Pancreas (tissue), 10 donors: ENCODE data around the gene BRMS1L. TPM values are rescaled to one million over a fixed set of nuclear protein-coding genes. Genes with fewer than 3 reads are reported as not detected.

ENCODE experiments used
- ATAC-seq, 4 donors: fragments of 200-7000 bp; cut with Tn5 transposase; one replicate each; pipeline versions ENCODE4 v1.8.0 to v1.9.1; 2020; ENCODE audit warnings: mild to moderate bottlenecking in 4 of 4, moderate library complexity in 4 of 4
- DNase-seq, 6 donors: peaks; one replicate each; pipeline ENCODE4 v3.0.0-alpha.2; 2020
- FAIRE-seq: peaks from 2 replicates; lab custom pipeline; 2012; peaks lifted over from hg19 to GRCh38; lab: Jason Lieb, UNC
- H3K27ac ChIP-seq, 4 donors: fragments of 200-600 bp; sonication (generic); 1 replicate in 3 of 4; 2 replicates in 1 of 4; pipeline versions ENCODE4 v1.5.0 to v1.8.0; 2020
- H3K27me3 ChIP-seq, 4 donors: fragments of 200-600 bp; one replicate each; pipeline ENCODE4 v1.8.0; 2021
- H3K36me3 ChIP-seq, 3 donors: fragments of 200-600 bp; sonication (generic) in 1 of 3; one replicate each; pipeline versions ENCODE4 v1.5.0 to v1.8.0; 2020 to 2021
- H3K4me1 ChIP-seq, 3 donors: fragments of 200-600 bp; one replicate each; pipeline ENCODE4 v1.8.0; 2021
- H3K4me3 ChIP-seq, 4 donors: fragments of 200-600 bp; sonication (generic) in 2 of 4; one replicate each; pipeline versions ENCODE4 v1.5.0 to v1.8.0; 2020 to 2021
- H3K9me3 ChIP-seq, 4 donors: fragments of 200-600 bp; one replicate each; pipeline ENCODE4 v1.8.0; 2021
- WGBS, 2 donors: extraction: QIAGEN DNeasy Blood & Tissue Kit; methylation state at CpG; one replicate each; pipeline ENCODE4 v1.1.7; 2013; 5-methylcytosine and 5-hydroxymethylcytosine counted together
- intact Hi-C, 3 donors: fragments of 100-400 bp; cut with DNase I; formaldehyde crosslinking; loops; one replicate each; pipeline versions ENCODE4 v1.11.1 to v1.14.2; 2022
- polyA plus RNA-seq, 2 donors: library from polyadenylated mRNA; stranded (reverse); fragments of 200-250 nt; gene quantifications; one replicate each; pipeline ENCODE4 v1.2.3, GENCODE V29; 2013
- total RNA-seq, 6 donors: library from RNA; stranded (reverse); fragmentation: NEBNext Ultra II Directional in 4 of 6; extraction: Animal tissue kit (Norgen Biotek cat#: 25700) in 4 of 6; gene quantifications; one replicate each; pipeline versions ENCODE4 v1.2.1 to v1.2.4, GENCODE V29; 2021 to 2023
- TF ChIP-seq, protein P1 (sequence below), 4 donors: fragments of 200-600 bp; sonication (generic) in 3 of 4; IDR thresholded peaks; one replicate each; pipeline versions ENCODE4 v1.5.0 to v1.8.0; 2021; ENCODE audit warnings: antibody characterized with exemption in 4 of 4
- donor health status: healthy with polysubstance abuse.
- donor health status: DM: no; HTN: no; CAD: no; lungs with moderate emphysema.
- donor health status: DM: no; HTN: no; CAD: no.
- donor health status: control.
- donor health status: control.
- donor health status: Bipolar disorder and iron deficiency.
- donor health status: DM: yes; HTN: yes; CAD: no.
- donor health status: DM: no; HTN: no; CAD: no.
- donor health status: DM: no; HTN: no; CAD: no.
- donor health status: DM: yes; HTN: yes; CAD: no.

BRMS1L gene
- total and polyA plus RNA-seq, 8 donors = 1.5 to 3.8 (median 2.0) TPM

DNA sequence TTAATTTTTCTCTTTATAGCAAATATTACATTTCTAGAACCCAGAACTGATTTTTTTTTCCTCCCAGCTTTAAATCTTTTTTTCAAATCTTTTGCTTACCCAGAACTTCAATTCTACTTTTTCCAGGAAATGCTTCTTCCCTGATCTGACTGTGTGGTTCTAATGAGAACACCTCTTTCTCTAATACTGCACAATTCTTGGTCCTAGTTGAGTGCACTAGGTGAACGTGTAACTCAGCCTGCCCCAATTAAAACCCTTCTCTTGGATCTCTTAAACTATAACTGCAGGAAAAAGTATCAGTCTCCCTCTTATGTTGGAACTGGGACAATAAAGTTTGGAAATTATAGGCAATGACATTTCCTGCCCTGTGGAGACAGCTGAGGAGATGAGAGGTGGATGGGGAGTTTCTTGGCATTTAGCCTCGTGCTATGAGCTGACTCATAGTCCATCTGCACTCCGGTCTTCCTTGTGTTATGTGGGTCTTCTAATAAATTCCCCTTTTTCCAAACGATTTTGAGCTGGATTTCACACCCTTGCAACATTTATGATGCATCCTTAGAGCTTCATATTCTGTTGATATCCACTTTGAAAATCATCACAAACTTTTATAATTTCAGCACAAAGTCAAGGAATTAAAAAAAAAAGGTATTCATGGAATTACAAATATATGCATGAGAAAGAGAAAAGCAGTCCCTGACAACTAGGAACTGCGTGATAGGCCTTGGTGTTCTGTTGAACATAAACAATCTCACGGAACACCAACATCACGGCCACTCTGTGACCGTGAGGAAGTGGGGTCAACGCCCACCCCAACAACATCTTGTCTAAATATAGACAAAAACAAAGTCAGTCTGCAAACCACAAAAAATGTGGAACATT is 52.4 kb downstream of the BRMS1L start:
- ATAC-seq = peak in 3 of 4 donors; percentile 60 to 82 (median 82)
- Histone ChIP-seq H3K27me3 (no peaks in the 10 kb centered on the region), H3K4me1 (no peaks in the 10 kb centered on the region), H3K4me3 (no peak overlapping the region), H3K36me3 (no peaks in the 10 kb centered on the region), H3K27ac (no peak overlapping the region), H3K9me3 (no peaks in the 10 kb centered on the region)
- intact Hi-C loops = no loop called here
- TF ChIP-seq, protein P1, sequence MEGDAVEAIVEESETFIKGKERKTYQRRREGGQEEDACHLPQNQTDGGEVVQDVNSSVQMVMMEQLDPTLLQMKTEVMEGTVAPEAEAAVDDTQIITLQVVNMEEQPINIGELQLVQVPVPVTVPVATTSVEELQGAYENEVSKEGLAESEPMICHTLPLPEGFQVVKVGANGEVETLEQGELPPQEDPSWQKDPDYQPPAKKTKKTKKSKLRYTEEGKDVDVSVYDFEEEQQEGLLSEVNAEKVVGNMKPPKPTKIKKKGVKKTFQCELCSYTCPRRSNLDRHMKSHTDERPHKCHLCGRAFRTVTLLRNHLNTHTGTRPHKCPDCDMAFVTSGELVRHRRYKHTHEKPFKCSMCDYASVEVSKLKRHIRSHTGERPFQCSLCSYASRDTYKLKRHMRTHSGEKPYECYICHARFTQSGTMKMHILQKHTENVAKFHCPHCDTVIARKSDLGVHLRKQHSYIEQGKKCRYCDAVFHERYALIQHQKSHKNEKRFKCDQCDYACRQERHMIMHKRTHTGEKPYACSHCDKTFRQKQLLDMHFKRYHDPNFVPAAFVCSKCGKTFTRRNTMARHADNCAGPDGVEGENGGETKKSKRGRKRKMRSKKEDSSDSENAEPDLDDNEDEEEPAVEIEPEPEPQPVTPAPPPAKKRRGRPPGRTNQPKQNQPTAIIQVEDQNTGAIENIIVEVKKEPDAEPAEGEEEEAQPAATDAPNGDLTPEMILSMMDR (IDR thresholded peaks at IDR 0.05) = no peak
- 52 to 64% methylated on average over 9 of the region's 9 CpGs for WGBS, 2 donors
- DNase-seq = no peak
- no peak for FAIRE-seq

DNA sequence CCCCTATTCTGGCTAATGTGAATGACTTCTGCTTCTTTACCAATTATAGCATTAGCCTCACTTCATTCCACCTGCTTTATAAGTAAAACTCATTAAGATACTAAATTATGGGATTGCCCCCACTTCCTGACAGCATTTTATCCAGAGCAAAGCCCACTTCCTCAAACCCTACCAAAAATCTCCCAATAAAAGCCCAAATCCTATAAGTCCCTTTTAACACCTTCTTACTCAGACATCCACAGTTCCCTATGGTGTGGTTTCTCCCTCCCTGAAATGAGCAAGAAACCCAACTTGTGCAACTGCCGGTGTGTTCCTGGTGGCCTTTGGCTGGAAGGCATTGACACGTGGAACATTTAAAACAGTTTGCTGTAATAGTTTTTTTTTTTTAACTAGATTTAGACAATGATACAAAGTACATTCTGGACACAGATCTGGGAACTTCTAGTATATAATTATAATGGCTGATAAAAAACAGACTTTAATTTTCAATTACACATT is 53.1 kb downstream of the BRMS1L start:
- no peaks in the 10 kb centered on the region for H3K36me3 ChIP-seq
- no peaks in the 10 kb centered on the region for H3K9me3 ChIP-seq
- no peak overlapping the region for H3K4me3 ChIP-seq
- DNase-seq (no peak), FAIRE-seq (no peak), ATAC-seq (no peak)
- intact Hi-C loops = no loop called here
- no peaks in the 10 kb centered on the region for H3K27me3 ChIP-seq
- H3K4me1 ChIP-seq = no peaks in the 10 kb centered on the region
- H3K27ac ChIP-seq = no peak overlapping the region
- WGBS, 2 donors = 45 to 49% methylated on average over 2 of the region's 2 CpGs
- TF ChIP-seq, protein P1 (IDR thresholded peaks at IDR 0.05) = no peak

DNA sequence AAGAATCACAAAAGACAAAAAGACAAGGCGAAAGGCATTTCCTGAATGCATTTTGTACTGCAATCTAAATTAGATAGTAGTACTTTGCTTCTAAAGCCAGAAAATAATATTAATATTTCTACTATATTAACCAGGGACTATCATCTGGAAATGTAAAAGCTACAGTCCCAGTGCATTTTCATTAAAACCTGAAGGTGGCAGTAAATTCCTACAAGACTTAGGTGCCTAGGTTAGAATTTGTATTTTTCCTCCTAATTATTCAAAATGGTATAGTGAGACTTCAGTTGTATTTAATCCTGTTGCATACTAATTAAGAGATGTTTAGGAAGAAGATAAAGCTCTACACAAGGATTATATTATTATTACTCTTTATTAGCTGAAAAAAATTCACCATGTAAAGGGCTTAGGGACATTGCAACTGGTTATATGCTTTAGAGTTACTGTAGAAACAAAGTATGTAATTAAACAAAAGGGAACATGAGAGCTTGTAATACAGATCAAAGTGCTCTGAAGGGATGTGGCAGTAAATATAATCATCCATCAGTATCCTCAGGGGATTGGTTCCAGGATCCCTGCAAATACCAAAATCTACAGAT is 53.6 kb downstream of the BRMS1L start:
- no peak overlapping the region for H3K4me3 ChIP-seq
- ATAC-seq (peak in 2 of 4 donors; percentile 32 to 56), FAIRE-seq (no peak)

DNA sequence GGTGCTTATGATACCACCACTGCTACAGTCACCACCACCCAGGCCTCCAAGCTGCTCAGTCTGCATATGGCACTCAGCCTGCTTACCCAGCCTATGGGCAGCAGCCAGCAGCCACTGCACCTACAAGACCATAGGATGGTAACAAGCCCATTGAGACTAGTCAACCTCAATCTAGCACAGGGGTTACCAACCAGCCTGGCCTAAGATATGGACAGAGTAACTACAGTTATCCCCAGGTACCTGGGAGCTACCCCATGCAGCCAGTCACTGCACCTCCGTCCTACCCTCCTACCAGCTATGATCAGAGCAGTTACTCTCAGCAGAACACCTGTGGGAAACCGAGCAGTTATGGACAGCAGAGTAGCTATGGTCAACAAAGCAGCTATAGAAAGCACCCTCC is 55.1 kb downstream of the BRMS1L start:
- no peak for ATAC-seq
- H3K36me3 ChIP-seq = no peaks in the 10 kb centered on the region
- H3K4me3 ChIP-seq = no peak overlapping the region
- intact Hi-C loops = loop anchor here in 1 of 3 donors (10.0 kb wide), 1 partner anchor 494 kb away; no protein-coding TSS in a partner anchor
- no peaks in the 10 kb centered on the region for H3K9me3 ChIP-seq
- H3K27me3 ChIP-seq = no peaks in the 10 kb centered on the region
- no peaks in the 10 kb centered on the region for H3K4me1 ChIP-seq
- WGBS, 2 donors = 58 to 92% methylated on average over 2 of the region's 2 CpGs
- FAIRE-seq = no peak
- TF ChIP-seq, protein P1 (IDR thresholded peaks at IDR 0.05) = no peak
- no peak for DNase-seq
- H3K27ac ChIP-seq = no peak overlapping the region

More for the DNA sequence above, 53.6 kb downstream of the BRMS1L start:
- H3K9me3 ChIP-seq = no peaks in the 10 kb centered on the region
- no peaks in the 10 kb centered on the region for H3K4me1 ChIP-seq
- DNase-seq = no peak
- intact Hi-C loops = loop anchor here in 1 of 3 donors (10.0 kb wide), 1 partner anchor 495 kb away; no protein-coding TSS in a partner anchor
- WGBS, 2 donors = 58 to 60% methylated on average over 1 of the region's 1 CpG
- H3K36me3 ChIP-seq = no peaks in the 10 kb centered on the region
- H3K27ac ChIP-seq = no peak overlapping the region
- TF ChIP-seq, protein P1 (IDR thresholded peaks at IDR 0.05) = peak in 2 of 4 donors; percentile 21 to 32
- no peaks in the 10 kb centered on the region for H3K27me3 ChIP-seq
